ENCODE data around the gene IMMP2L.

DNA sequence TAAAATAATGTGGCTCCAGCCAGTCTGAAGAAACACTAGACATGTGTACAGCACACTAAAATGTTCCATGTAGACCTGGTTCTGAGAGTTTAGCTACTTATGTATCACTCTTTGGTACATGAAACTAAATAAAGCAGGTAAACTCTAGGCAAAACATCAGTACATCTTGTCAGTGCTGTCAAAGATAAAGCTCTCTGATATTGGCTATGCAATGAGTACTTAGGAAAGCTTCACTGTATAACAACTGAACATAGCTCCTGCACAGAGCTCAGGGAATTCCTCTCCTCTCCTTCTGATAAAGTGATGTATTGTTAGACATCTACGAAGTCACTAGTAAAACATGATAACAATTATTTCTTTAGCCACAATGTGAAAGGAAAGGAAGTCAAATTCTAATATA lies 467.9 kb downstream of the IMMP2L start:
- TF ChIP-seq, protein P1, sequence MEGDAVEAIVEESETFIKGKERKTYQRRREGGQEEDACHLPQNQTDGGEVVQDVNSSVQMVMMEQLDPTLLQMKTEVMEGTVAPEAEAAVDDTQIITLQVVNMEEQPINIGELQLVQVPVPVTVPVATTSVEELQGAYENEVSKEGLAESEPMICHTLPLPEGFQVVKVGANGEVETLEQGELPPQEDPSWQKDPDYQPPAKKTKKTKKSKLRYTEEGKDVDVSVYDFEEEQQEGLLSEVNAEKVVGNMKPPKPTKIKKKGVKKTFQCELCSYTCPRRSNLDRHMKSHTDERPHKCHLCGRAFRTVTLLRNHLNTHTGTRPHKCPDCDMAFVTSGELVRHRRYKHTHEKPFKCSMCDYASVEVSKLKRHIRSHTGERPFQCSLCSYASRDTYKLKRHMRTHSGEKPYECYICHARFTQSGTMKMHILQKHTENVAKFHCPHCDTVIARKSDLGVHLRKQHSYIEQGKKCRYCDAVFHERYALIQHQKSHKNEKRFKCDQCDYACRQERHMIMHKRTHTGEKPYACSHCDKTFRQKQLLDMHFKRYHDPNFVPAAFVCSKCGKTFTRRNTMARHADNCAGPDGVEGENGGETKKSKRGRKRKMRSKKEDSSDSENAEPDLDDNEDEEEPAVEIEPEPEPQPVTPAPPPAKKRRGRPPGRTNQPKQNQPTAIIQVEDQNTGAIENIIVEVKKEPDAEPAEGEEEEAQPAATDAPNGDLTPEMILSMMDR (IDR thresholded peaks at IDR 0.05): no peak
- TF ChIP-seq POLR2A (IDR thresholded peaks at IDR 0.05): no peak

Measured in uterus (tissue), 2 donors.